Activated CD8-positive, alpha-beta memory T cell treated with anti-CD3 and anti-CD28 coated beads for 24 hours (primary cell): ENCODE measurements around the gene MKRN1.
"Not testable (repeated sequence)": the region's sequence is repeated elsewhere in the genome, so short reads cannot be mapped to it uniquely, and the experiment has no call there.

Source experiments
- DNase-seq: peaks from one replicate; pipeline ENCODE4 v3.0.0-alpha.2; 2020

The MKRN1 gene

DNA sequence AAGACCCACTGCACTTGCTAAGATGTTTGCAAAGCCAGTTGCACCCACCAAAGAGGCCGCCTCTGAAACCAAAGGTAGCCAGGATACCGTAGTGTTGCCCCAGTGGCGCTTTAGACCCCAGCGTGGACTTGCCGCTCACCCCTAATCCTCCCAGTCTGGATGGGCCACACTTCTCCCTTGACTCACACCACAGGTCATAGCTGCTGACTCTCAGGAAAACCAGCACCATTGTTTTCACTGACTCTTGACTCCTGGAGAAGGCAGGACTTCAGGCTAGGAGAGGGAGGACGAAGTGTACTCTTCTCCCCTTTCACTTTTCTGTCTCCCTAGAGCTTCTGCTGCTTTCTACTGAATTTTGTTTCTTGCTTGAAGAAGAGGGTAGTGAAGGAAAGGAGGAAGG is 53.2 kb downstream of the MKRN1 start:
- no peak for DNase-seq

DNA sequence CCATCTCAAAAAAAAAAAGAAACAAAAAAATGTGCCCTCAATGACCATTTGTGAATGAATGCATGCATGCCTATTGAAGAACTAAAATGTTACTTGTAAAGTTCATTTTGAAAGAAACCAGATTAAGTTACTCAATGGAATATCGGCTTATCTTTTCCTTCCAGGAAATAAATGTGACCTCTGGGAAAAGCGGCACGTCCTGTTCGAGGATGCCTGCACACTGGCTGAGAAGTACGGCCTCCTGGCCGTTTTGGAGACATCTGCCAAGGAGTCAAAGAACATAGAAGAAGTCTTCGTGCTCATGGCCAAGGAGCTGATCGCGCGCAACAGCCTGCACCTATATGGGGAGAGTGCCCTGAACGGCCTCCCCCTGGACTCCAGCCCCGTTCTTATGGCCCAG is 53.6 kb downstream of the MKRN1 start:
- DNase-seq, result no peak

DNA sequence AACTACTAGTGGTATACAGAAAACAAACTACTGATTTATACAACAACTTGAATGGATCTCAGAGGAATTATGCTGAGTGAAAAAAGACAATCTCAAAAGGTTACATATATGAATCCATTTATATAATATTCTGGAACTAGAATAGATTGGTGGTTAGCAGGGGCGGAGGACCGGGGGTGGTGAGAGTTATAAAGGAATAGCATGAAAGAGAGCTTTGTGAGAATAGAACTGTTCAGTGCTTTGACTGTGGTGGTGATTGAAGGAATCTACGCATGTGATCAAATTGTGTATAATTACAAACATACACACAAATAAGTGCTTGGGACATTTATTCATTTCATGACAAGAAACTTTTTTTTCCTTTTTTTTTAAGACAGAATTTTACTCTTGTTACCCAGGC is 55.8 kb downstream of the MKRN1 start:
- DNase-seq, result no peak

DNA sequence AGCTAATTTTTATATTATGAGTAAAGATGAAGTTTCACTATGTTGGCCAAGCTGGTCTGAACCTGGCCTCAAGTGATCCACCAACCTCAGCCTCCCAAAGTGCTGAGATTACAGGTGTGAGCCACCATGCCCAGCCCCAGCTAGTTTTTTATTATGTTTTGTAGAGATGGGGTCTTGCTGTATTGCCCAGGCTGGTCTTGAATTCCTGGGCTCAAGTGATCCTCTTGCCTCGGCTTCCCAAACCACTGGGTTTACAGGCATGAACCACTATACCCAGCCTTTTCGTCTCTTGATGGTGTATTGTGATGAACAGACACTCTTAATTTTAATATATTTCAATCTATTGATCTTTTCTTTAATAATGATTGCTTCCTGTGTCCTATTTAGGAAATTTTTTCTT is 57.8 kb downstream of the MKRN1 start:
- no peak for DNase-seq

DNA sequence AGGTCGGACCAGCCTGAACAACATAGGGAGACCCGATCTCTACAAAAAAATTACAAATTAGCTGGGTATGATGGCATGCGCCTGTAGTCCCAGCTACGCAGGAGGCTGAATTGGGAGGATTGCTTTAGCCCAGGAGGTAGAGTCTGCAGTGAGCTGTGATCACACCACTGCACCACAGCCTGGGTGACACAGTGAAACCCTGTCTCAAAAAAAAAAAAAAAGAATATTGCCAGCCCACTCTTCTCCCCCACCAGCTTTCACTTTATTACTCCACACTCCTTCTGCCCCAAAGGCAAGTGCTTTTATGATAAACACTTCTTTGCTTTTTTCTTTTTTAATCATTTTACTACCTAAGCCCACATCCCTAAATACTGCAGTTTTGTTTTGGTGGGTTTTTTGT is 60.7 kb downstream of the MKRN1 start:
- no peak for DNase-seq

DNA sequence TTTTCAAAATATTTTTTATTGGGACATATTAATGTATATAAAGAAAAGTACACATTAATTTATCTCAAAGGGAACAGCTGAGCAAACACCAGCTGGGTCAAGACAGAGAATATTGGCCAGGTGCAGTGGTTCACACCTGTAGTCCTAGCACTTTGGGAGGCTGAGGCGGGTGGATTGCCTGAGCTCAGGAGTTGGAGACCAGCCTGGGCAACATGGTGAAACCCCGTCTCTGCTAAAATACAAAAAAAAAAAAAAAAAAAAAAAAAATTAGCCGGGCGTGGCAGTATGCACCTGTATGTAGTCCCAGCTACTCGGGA is 61.2 kb downstream of the MKRN1 start:
- not testable (repeated sequence) for DNase-seq

DNA sequence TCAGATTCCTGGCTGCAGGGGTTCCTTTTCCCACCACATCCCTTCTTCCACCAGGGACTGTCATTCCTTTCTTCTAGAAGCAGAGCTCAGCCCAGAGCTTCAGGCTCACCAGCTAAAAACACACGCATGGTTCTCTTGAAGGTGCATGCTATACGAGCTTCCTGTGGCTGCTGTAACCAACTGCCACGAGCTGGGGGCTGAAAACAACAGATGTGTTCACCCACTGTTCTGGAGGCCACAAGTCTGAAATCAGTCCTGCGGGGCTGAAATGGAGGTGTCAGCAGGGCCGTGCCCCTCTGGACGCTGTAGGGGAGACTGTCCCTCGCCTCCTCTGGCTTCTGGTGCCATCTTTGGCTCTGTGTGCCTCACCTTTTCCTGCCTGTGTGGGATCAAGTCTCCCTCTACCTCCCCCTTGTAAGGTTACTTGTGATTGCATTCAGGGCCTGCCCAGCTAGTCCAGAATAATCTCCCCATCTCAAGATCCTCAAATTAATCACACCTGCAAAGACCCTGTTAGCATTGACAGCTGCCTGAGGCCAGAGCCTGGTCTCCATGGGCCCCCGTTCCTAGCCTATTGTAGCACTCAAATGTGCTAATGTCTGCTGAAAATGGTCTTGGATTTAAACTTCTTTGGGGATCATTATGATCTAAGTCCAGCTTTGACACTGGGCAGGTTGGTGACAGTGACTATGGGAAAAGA is 61.7 kb downstream of the MKRN1 start:
- no peak for DNase-seq

DNA sequence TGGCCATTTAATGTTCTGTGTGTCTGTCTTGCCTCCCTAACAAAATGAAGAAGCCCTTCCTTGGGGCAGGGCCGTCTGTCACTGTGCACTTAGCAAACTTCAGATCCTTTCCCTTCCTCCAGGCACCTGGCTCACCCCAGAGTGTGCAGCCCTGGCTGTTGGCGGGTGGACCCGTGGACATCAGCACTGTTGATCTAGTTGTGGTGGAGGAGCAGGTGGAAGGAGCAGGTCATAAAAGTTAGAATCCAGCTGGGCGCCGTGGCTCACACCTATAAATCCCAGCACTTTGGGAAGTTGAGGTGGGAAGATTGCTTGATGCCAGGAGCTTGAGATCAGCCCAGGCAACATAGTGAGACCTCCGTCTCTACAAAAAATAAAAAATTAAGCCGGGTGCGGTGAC is 62.7 kb downstream of the MKRN1 start:
- DNase-seq, result no peak

DNA sequence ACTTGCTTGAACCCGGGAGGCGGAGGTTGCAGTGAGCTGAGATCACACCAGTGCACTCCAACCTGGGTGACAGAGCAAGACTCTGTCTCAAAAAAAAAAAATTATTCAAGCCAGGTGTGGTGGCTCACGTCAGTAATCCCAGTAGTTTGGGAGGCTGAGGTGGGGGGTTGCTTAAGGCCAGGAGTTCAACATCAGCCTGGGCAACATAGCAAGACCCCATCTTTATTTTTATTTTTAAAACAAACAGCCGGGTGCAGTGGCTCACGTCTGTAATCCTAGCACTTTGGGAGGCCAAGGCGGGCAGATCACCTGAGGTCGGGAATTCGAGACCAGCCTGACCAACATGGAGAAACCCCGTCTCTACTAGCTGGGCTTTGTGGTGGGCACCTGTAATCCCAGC is 63.5 kb downstream of the MKRN1 start:
- DNase-seq, result not testable (repeated sequence)

DNA sequence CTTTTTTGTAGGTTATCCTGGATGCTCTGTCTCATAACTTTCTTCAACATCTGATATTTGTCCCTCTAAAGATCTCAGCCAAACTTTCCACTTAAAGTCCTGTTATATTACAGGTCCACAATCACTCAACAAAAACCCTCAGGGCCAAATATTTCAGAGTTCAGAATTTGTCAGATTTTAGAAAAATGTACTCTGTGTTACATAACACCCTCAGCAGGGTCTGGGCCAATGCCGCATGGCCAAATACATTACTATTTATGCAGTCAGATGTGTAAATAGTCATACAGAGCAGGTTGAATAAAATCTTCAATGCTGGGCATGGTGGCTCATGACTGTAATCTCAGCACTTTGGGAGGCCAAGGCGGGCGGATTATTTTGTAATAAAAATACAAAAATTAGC is 63.9 kb downstream of the MKRN1 start:
- no peak for DNase-seq

DNA sequence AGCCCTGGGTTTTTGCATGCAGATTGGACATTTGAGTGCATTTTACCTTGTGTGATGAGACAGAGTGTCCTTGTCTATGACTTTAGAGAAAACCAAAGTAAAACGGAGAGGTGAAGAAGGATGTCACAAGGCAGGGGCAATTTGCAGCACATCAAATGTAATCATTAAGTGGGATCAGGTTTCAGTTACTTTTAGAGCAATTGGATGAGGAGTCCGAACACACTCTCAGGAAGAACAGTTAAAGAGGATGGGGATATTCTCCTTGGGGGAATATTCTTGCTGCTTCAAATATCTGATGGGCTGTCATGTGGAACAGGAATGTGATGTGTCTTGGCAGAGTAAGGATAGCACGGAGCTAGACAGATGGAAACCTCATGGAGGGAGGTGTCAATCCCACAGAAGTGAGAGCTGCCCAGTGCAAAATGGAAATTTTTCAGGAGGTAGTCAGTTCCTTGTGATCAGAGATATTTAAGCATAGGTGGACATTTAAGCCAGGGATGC is 74.7 kb downstream of the MKRN1 start:
- no peak for DNase-seq

DNA sequence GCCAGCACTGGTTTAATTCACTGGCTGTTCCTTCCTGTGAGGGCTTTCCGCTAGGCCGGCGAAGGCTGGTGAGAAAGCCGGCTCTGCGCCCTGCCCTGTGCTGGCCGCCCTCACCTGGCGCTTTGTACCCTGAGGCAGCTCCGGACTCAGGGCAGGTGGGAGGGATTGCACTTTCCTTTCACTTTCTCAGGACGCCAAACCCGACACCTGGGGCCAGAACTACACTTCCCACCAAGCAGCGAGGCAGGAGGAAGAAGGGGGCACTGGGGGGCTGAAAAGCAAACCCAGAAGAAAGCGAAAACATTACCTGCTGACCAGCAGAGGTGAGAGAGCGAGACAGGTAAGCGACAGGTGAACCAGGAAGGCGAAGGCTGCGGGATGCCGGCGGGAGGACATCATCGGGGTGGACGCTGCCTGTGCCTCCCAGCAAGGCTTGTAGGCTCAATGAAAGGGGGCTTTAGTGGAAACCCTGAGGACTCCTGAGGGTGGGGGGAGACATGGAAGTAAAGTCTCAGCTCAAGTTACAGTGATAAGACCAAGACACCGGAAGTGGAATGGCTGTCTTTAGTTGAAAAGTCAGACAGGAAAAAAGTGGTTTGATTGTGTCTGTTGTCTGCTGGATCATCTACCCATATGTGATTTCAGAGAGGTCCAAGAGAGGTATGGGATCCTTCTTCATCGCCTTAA is 75.3 kb downstream of the MKRN1 start, which contains the start of gene RAB19:
Gene RAB19, plus strand, starts transcription at position 181 of the 687 bp plus-strand sequence. CDS start 3,589 bp downstream, outside the sequence.
- peak; percentile 73 for DNase-seq
